ENCODE measurements around the gene TRIM63.

The TRIM63 gene

GRCh38 chr1:26038904-26039303 is 28.5 kb downstream of the TRIM63 start:
- no peak for DNase-seq (ENCODE audit: extremely low spot score)
- ChIA-PET CTCF (interaction anchor here (1.2 to 1.5 kb wide), 3 partner anchors 131 to 195 kb away, joined by 3 read pairs; partner anchors contain the start of genes CEP85 and ZNF593), POLR2A (no interaction called here)
- TF ChIP-seq CTCF (IDR thresholded peaks at IDR 0.05; ENCODE audit: control extremely low read depth, extremely low read depth, low read depth, missing control alignments) = no peak

DNA sequence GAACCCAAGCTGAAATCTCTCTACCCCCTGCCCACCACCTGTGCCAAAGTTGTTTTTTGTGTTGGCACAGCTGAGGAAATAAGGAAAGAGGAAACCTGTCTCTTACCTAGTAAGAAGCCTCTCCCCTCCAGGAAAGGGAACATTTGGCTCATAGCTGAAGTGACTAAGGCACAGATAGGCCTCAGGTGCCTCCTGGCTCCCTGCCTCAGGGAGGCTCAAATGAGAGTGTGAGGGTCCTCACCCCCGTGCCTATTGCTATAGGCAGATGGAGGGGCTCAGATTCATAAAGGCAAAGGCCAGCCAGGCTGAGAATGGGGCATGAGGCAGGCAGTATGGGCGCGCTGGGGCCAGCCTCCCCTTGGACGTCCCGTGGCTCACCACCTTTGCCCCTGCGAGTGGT is 29.0 kb downstream of the TRIM63 start:
- DNase-seq (ENCODE audit: extremely low spot score) = no peak
- TF ChIP-seq CTCF (IDR thresholded peaks at IDR 0.05; ENCODE audit: control extremely low read depth, extremely low read depth, low read depth, missing control alignments) = no peak
- ChIA-PET CTCF (interaction anchor here (0.9 to 1.5 kb wide), 3 partner anchors 10 to 195 kb away, joined by 3 read pairs; partner anchors contain the start of genes CEP85 and ZNF593), POLR2A (no interaction called here)

DNA sequence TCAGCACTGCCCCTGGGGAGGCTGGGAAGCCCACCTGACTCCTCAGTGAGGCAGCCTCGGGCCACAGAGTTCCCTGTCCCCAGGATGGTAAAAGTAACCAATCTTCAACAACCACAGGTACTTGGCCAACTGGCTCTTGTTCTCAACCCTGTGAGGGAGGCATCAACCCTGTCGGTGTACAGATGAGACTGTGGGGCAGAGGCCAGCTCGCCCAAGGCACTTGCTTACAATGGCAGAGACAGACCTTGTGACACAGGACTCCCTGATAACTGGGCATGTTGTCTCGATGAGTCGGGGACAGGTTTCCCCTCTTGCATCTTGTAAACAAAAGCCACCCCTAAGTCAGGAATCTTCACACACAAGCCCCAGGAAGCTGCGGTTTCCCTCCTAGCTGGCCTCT is 29.5 kb downstream of the TRIM63 start:
- DNase-seq (ENCODE audit: extremely low spot score) = no peak
- ChIA-PET CTCF (interaction anchor here (0.9 to 1.5 kb wide), 2 partner anchors 10 to 132 kb away, joined by 3 read pairs; partner anchors contain the start of gene ZNF593), POLR2A (no interaction called here)
- TF ChIP-seq CTCF (IDR thresholded peaks at IDR 0.05; ENCODE audit: control extremely low read depth, extremely low read depth, low read depth, missing control alignments) = no peak

DNA sequence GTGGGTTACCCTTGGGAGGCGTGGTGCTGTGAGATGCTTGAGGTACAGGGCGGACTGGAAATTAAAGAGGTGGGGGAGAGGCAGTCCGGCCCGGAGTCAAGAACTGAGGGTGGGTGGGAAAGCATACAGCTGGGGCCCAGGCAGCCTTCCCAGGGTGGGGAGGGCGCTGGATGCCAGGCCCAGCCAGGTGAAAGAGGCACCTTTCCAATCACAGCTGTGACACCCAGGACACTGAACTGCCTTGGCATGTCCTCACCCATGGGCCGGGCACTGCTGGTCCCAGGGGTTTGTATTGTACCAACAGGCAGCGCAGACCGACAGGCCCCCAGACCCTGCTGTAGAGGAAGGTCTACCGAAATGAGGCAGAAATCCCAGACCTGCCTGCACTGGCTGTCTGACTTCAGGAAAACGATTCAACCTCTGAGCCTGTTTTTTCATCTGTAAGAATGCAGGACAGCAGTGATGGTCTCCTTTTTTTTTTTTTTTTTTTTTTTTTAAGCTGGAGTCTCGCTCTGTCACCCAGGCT is 30.6 kb downstream of the TRIM63 start:
- DNase-seq (ENCODE audit: extremely low spot score) = no peak
- ChIA-PET CTCF (interaction anchor here (0.7 to 4.1 kb wide), 25 partner anchors 7 to 380 kb away, joined by 3 to 31 read pairs (median 5); partner anchors contain the start of genes C1orf232, CEP85, PAFAH2 and ZNF593), POLR2A (no interaction called here)
- no peak for TF ChIP-seq CTCF (IDR thresholded peaks at IDR 0.05; ENCODE audit: control extremely low read depth, extremely low read depth, low read depth, missing control alignments)

- peak; percentile 92 for DNase-seq (ENCODE audit: extremely low spot score)
- CTCF ChIA-PET = interaction anchor here (0.6 to 4.1 kb wide), 31 partner anchors 8 to 381 kb away, joined by 3 to 31 read pairs (median 4); partner anchors contain the start of genes C1orf232, CEP85, EXTL1 and PAFAH2
- TF ChIP-seq CTCF (IDR thresholded peaks at IDR 0.05; ENCODE audit: control extremely low read depth, extremely low read depth, low read depth, missing control alignments) = peak; percentile 99
- POLR2A ChIA-PET = no interaction called here
Observed at GRCh38 chr1:26035959-26036755, 31.3 kb downstream of the TRIM63 start.

- POLR2A ChIA-PET = no interaction called here
- CTCF ChIA-PET = interaction anchor here (0.7 to 4.1 kb wide), 30 partner anchors 8 to 334 kb away, joined by 3 to 31 read pairs (median 4); partner anchors contain the start of genes C1orf232, CEP85, EXTL1 and PAFAH2
- peak; percentile 98 for DNase-seq (ENCODE audit: extremely low spot score)
- TF ChIP-seq CTCF (IDR thresholded peaks at IDR 0.05; ENCODE audit: control extremely low read depth, extremely low read depth, low read depth, missing control alignments) = peak; percentile 22
Observed at GRCh38 chr1:26035203-26035958, 32.0 kb downstream of the TRIM63 start.
